ENCODE measurements around the gene AHCYL2.

DNA sequence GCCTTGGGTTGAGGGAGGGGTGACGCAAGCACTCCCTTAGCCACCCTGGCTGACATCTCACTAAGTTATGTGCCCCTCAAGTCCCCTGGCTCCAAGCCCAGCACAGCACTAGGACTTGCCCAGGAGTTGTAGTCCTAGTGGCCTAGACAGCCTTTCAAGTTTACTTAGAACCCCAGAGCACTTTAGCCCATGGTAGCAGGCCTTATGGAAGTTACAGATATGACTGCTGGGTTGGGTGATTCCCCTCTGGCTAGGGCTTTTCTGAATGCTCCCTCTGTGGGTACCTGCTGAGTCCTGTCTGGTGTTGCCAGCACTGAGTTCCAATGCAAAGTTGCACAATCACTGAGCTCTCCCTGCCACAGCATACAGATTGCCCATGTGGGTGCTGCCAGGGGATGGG, 83.2 kb downstream of the AHCYL2 start:
- TF ChIP-seq EZH2 (IDR thresholded peaks at IDR 0.05; ENCODE audit: insufficient read depth, poor library complexity, severe bottlenecking) (no peak), EZH2phosphoT487 (IDR thresholded peaks at IDR 0.05; ENCODE audit: insufficient read depth, low read depth) (no peak)

Measured in GM23248 (cell line).